Posterior cingulate gyrus (tissue), 11 donors: ENCODE measurements around the gene XBP1.
"Not testable (repeated sequence)": the region's sequence is repeated elsewhere in the genome, so short reads cannot be mapped to it uniquely, and the experiment has no call there.

Source experiments
- DNase-seq, 10 donors: peaks; one replicate each; pipeline versions ENCODE4 v3.0.0 to v3.0.0-alpha.2; 2020 to 2021; ENCODE audit warnings: mixed read lengths in 3 of 10
- intact Hi-C: fragments of 100-400 bp; cut with DNase I; formaldehyde crosslinking; loops from one replicate; pipeline ENCODE4 v1.15.1; 2023

The XBP1 gene

GRCh38 chr22:28793976-28794584, 6.3 kb downstream of the XBP1 start:
- no peak for DNase-seq
- intact Hi-C loops, result no loop called here

GRCh38 chr22:28792491-28793383, 7.6 kb downstream of the XBP1 start:
- peak in 1 of 10 donors; percentile 45 for DNase-seq
- intact Hi-C loops, result no loop called here

GRCh38 chr22:28791841-28792490, 8.4 kb downstream of the XBP1 start:
- intact Hi-C loops, result no loop called here
- no peak for DNase-seq

GRCh38 chr22:28791124-28791523, 9.2 kb downstream of the XBP1 start:
- no peak for DNase-seq
- intact Hi-C loops, result no loop called here

GRCh38 chr22:28788601-28789000, 11.8 kb downstream of the XBP1 start:
- no peak for DNase-seq
- intact Hi-C loops, result no loop called here

GRCh38 chr22:28783786-28784671, 16.3 kb downstream of the XBP1 start:
- no peak for DNase-seq
- intact Hi-C loops, result no loop called here

GRCh38 chr22:28780296-28780695, 20.1 kb downstream of the XBP1 start:
- intact Hi-C loops, result no loop called here

GRCh38 chr22:28779833-28780232, 20.5 kb downstream of the XBP1 start:
- intact Hi-C loops, result no loop called here
- DNase-seq, result no peak

More at GRCh38 chr22:28780296-28780695, 20.1 kb downstream of the XBP1 start:
- DNase-seq, result no peak

GRCh38 chr22:28774378-28774777, 26.0 kb downstream of the XBP1 start:
- intact Hi-C loops, result no loop called here
- DNase-seq, result no peak

GRCh38 chr22:28773461-28773867, 26.9 kb downstream of the XBP1 start:
- intact Hi-C loops, result no loop called here
- no peak for DNase-seq

GRCh38 chr22:28772633-28773460, 27.5 kb downstream of the XBP1 start, which contains the start of gene CCDC117:
Gene CCDC117 (plus strand): TSS chr22:28772695. CDS start chr22:28772850, 155 bp downstream.
- peak; percentile 95 to 99 (median 96) for DNase-seq
- intact Hi-C loops, result loop anchor here (1.0 kb wide), 1 partner anchor 31 kb away; the partner anchor contains the start of gene HSCB

GRCh38 chr22:28771195-28771791, 29.1 kb downstream of the XBP1 start:
- intact Hi-C loops, result no loop called here
- DNase-seq, result no peak

GRCh38 chr22:28769394-28770085, 30.8 kb downstream of the XBP1 start:
- DNase-seq, result no peak
- intact Hi-C loops, result no loop called here

- no peak for DNase-seq
- intact Hi-C loops, result no loop called here
Measured at GRCh38 chr22:28768701-28769393, 31.5 kb downstream of the XBP1 start.

- intact Hi-C loops, result no loop called here
- DNase-seq, result no peak
Measured at GRCh38 chr22:28766628-28767027, 33.7 kb downstream of the XBP1 start.

GRCh38 chr22:28762000-28762399, 38.4 kb downstream of the XBP1 start:
- DNase-seq, intact Hi-C loops: not testable (repeated sequence)

- intact Hi-C loops, result no loop called here
- no peak for DNase-seq
Measured at GRCh38 chr22:28761449-28761755, 39.0 kb downstream of the XBP1 start.
